ENCODE data around the gene DLEU7. TPM values are rescaled to one million over a fixed set of nuclear protein-coding genes. Genes with fewer than 3 reads are reported as not detected.

DLEU7 gene
- total RNA-seq, 1 donor = under 0.01 TPM

- TF ChIP-seq, protein P1, sequence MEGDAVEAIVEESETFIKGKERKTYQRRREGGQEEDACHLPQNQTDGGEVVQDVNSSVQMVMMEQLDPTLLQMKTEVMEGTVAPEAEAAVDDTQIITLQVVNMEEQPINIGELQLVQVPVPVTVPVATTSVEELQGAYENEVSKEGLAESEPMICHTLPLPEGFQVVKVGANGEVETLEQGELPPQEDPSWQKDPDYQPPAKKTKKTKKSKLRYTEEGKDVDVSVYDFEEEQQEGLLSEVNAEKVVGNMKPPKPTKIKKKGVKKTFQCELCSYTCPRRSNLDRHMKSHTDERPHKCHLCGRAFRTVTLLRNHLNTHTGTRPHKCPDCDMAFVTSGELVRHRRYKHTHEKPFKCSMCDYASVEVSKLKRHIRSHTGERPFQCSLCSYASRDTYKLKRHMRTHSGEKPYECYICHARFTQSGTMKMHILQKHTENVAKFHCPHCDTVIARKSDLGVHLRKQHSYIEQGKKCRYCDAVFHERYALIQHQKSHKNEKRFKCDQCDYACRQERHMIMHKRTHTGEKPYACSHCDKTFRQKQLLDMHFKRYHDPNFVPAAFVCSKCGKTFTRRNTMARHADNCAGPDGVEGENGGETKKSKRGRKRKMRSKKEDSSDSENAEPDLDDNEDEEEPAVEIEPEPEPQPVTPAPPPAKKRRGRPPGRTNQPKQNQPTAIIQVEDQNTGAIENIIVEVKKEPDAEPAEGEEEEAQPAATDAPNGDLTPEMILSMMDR (IDR thresholded peaks at IDR 0.05; ENCODE audit: insufficient read depth, low read length) = no peak
- no peak overlapping the region for H3K4me3 ChIP-seq (ENCODE audit: low read depth, low read length)
- DNase-seq (ENCODE audit: low read depth) = no peak
Observed at GRCh38 chr13:50884265-50884664, 40.8 kb upstream of the DLEU7 start.

DNA sequence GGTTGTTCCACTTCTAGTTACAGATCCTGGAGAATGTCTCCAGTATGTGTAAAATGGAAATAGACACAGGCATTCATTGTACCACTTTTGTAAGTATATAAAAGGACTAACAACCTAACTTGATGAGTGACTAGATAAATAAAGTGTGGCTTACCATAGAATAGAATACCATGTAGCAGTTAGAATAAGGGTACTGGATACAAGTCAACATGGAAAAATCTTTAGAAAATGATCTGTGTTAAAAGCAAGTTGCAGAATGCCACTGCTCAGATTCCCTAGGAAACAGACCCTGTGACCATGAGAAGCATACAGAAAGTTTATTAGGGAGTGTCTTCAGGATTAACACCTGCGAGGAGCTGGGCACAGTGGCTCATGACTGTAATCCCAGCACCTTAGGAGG, 40.2 kb upstream of the DLEU7 start:
- TF ChIP-seq, protein P1 (IDR thresholded peaks at IDR 0.05; ENCODE audit: insufficient read depth, low read length) = no peak
- H3K4me3 ChIP-seq (ENCODE audit: low read depth, low read length) = no peak overlapping the region
- DNase-seq (ENCODE audit: low read depth) = no peak

- TF ChIP-seq, protein P1 (IDR thresholded peaks at IDR 0.05; ENCODE audit: insufficient read depth, low read length) = no peak
- no peak overlapping the region for H3K4me3 ChIP-seq (ENCODE audit: low read depth, low read length)
- no peak for DNase-seq (ENCODE audit: low read depth)
Observed at GRCh38 chr13:50882816-50883435, 39.4 kb upstream of the DLEU7 start.

GRCh38 chr13:50873991-50874390, 30.5 kb upstream of the DLEU7 start:
- TF ChIP-seq, protein P1 (IDR thresholded peaks at IDR 0.05; ENCODE audit: insufficient read depth, low read length) = no peak
- DNase-seq (ENCODE audit: low read depth) = no peak
- no peak overlapping the region for H3K4me3 ChIP-seq (ENCODE audit: low read depth, low read length)

- H3K4me3 ChIP-seq (ENCODE audit: low read depth, low read length) = no peak overlapping the region
- TF ChIP-seq, protein P1 (IDR thresholded peaks at IDR 0.05; ENCODE audit: insufficient read depth, low read length) = no peak
- no peak for DNase-seq (ENCODE audit: low read depth)
Observed at GRCh38 chr13:50873467-50873866, 30.0 kb upstream of the DLEU7 start.

DNA sequence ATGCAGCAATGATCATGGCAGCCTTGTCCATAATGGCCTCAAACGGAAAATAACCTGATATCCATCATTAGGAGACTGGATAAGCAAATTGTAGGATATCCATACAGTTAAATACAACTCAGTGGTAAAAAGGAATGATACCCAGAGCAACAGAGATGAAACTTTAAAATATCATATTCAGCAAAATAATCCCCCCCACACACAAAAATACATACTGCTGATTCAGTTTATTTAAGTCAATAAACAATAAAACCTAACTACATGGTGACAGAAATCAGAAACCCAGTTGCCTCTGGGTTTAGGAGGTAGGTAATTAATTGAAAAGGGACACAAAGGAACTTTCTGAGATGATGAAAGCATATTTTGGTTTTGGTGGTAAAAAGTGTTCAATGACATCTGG, 27.9 kb upstream of the DLEU7 start:
- no peak for DNase-seq (ENCODE audit: low read depth)
- H3K4me3 ChIP-seq (ENCODE audit: low read depth, low read length) = no peak overlapping the region
- TF ChIP-seq, protein P1 (IDR thresholded peaks at IDR 0.05; ENCODE audit: insufficient read depth, low read length) = no peak

GRCh38 chr13:50867637-50867945, 24.1 kb upstream of the DLEU7 start:
- no peak for DNase-seq (ENCODE audit: low read depth)
- TF ChIP-seq, protein P1 (IDR thresholded peaks at IDR 0.05; ENCODE audit: insufficient read depth, low read length) = no peak
- no peak overlapping the region for H3K4me3 ChIP-seq (ENCODE audit: low read depth, low read length)
